Muscle layer of colon (tissue), 2 donors: ENCODE results near the gene PRDM2.

ENCODE experiments used
- H3K27ac ChIP-seq: one replicate; pipeline ENCODE4 v1.7.0; 2013; ENCODE audit warnings: low read depth, mild to moderate bottlenecking, low read length, moderate library complexity
- H3K27me3 ChIP-seq, 2 donors: one replicate each; pipeline ENCODE4 v1.7.0; 2013; ENCODE audit warnings: low read length in 2 of 2, mild to moderate bottlenecking in 2 of 2; ENCODE audit not compliant: insufficient read depth in 2 of 2, control insufficient read depth in 1 of 2
- H3K36me3 ChIP-seq: one replicate; pipeline ENCODE4 v1.7.0; 2013; ENCODE audit warnings: mild to moderate bottlenecking, low read length; ENCODE audit not compliant: insufficient read depth
- H3K4me1 ChIP-seq: one replicate; pipeline ENCODE4 v1.7.0; 2013; ENCODE audit warnings: mild to moderate bottlenecking, low read length; ENCODE audit not compliant: insufficient read depth
- H3K4me3 ChIP-seq, 2 donors: one replicate each; pipeline ENCODE4 v1.7.0; 2013; ENCODE audit warnings: low read length in 2 of 2, low read depth in 1 of 2, mild to moderate bottlenecking in 1 of 2, moderate library complexity in 1 of 2
- H3K9ac ChIP-seq: one replicate; pipeline ENCODE4 v1.7.0; 2013; ENCODE audit warnings: low read length
- H3K9me3 ChIP-seq: one replicate; pipeline ENCODE4 v1.7.0; 2013; ENCODE audit warnings: mild to moderate bottlenecking, low read length
- donor health status: abdominal sarcoma.
- donor health status: Adenocarcinoma of cecum.

The PRDM2 gene

GRCh38 chr1:13807209-13807608, 107.2 kb downstream of the PRDM2 start:
- Histone ChIP-seq H3K4me1 (no peaks in the 10 kb centered on the region), H3K27ac (no peak overlapping the region), H3K9ac (no peak overlapping the region), H3K27me3 (no peaks in the 10 kb centered on the region), H3K4me3 (no peak overlapping the region), H3K9me3 (no peaks in the 10 kb centered on the region), H3K36me3 (no peaks in the 10 kb centered on the region)

- no peaks in the 10 kb centered on the region for H3K27me3 ChIP-seq
- H3K27ac ChIP-seq: no peak overlapping the region
- no peak overlapping the region for H3K4me3 ChIP-seq
- no peaks in the 10 kb centered on the region for H3K9me3 ChIP-seq
- no peaks in the 10 kb centered on the region for H3K36me3 ChIP-seq
- no peak overlapping the region for H3K9ac ChIP-seq
- no peaks in the 10 kb centered on the region for H3K4me1 ChIP-seq
These were observed 108.7 kb downstream of the PRDM2 start for GRCh38 chr1:13808729-13809131.

GRCh38 chr1:13809461-13810159, 109.6 kb downstream of the PRDM2 start:
- H3K9ac ChIP-seq: no peak overlapping the region
- H3K4me1 ChIP-seq: no peaks in the 10 kb centered on the region
- no peak overlapping the region for H3K27ac ChIP-seq
- no peaks in the 10 kb centered on the region for H3K9me3 ChIP-seq
- H3K36me3 ChIP-seq: no peaks in the 10 kb centered on the region
- no peaks in the 10 kb centered on the region for H3K27me3 ChIP-seq
- no peak overlapping the region for H3K4me3 ChIP-seq

GRCh38 chr1:13812456-13813397, 112.7 kb downstream of the PRDM2 start:
- H3K27me3 ChIP-seq: no peaks in the 10 kb centered on the region
- H3K4me3 ChIP-seq: no peak overlapping the region
- no peak overlapping the region for H3K27ac ChIP-seq
- peaks cover 13% of the 10 kb centered on the region for H3K36me3 ChIP-seq
- no peaks in the 10 kb centered on the region for H3K4me1 ChIP-seq
- no peak overlapping the region for H3K9ac ChIP-seq
- no peaks in the 10 kb centered on the region for H3K9me3 ChIP-seq

GRCh38 chr1:13813398-13814012, 113.5 kb downstream of the PRDM2 start:
- Histone ChIP-seq H3K27ac (no peak overlapping the region), H3K4me1 (no peaks in the 10 kb centered on the region), H3K9me3 (no peaks in the 10 kb centered on the region), H3K9ac (no peak overlapping the region), H3K36me3 (peaks cover 13% of the 10 kb centered on the region), H3K27me3 (no peaks in the 10 kb centered on the region), H3K4me3 (no peak overlapping the region)

- no peak overlapping the region for H3K27ac ChIP-seq
- no peak overlapping the region for H3K4me3 ChIP-seq
These were observed 114.1 kb downstream of the PRDM2 start for GRCh38 chr1:13814131-13814530.

GRCh38 chr1:13816016-13816760, 116.2 kb downstream of the PRDM2 start:
- Histone ChIP-seq H3K9me3 (no peaks in the 10 kb centered on the region), H3K27ac (no peak overlapping the region), H3K9ac (no peak overlapping the region), H3K4me3 (no peak overlapping the region), H3K4me1 (no peaks in the 10 kb centered on the region), H3K27me3 (no peaks in the 10 kb centered on the region), H3K36me3 (peaks cover 13% of the 10 kb centered on the region)

More at GRCh38 chr1:13814131-13814530, 114.1 kb downstream of the PRDM2 start:
- H3K4me1 ChIP-seq: no peaks in the 10 kb centered on the region
- no peaks in the 10 kb centered on the region for H3K9me3 ChIP-seq
- H3K27me3 ChIP-seq: no peaks in the 10 kb centered on the region
- no peak overlapping the region for H3K9ac ChIP-seq
- peaks cover 13% of the 10 kb centered on the region for H3K36me3 ChIP-seq

- Histone ChIP-seq H3K27ac (no peak overlapping the region), H3K27me3 (no peaks in the 10 kb centered on the region), H3K9me3 (no peaks in the 10 kb centered on the region), H3K9ac (no peak overlapping the region), H3K4me3 (no peak overlapping the region), H3K36me3 (peaks cover 19% of the 10 kb centered on the region), H3K4me1 (no peaks in the 10 kb centered on the region)
These were observed 117.9 kb downstream of the PRDM2 start for GRCh38 chr1:13817906-13818305.

- Histone ChIP-seq H3K27me3 (no peaks in the 10 kb centered on the region), H3K27ac (no peak overlapping the region), H3K9me3 (no peaks in the 10 kb centered on the region), H3K4me3 (no peak overlapping the region), H3K36me3 (peaks cover 19% of the 10 kb centered on the region), H3K9ac (no peak overlapping the region), H3K4me1 (no peaks in the 10 kb centered on the region)
These were observed 118.9 kb downstream of the PRDM2 start for GRCh38 chr1:13818926-13819325.

GRCh38 chr1:13819642-13820041, 119.7 kb downstream of the PRDM2 start:
- Histone ChIP-seq H3K36me3 (peaks cover 19% of the 10 kb centered on the region), H3K4me3 (no peak overlapping the region), H3K27me3 (no peaks in the 10 kb centered on the region), H3K27ac (no peak overlapping the region), H3K9me3 (no peaks in the 10 kb centered on the region), H3K9ac (no peak overlapping the region), H3K4me1 (no peaks in the 10 kb centered on the region)

GRCh38 chr1:13820055-13820454, 120.1 kb downstream of the PRDM2 start:
- Histone ChIP-seq H3K4me3 (no peak overlapping the region), H3K4me1 (no peaks in the 10 kb centered on the region), H3K27ac (no peak overlapping the region), H3K9ac (no peak overlapping the region), H3K27me3 (no peaks in the 10 kb centered on the region), H3K9me3 (no peaks in the 10 kb centered on the region), H3K36me3 (peaks cover 19% of the 10 kb centered on the region)
